Measurements from ENCODE around the gene MACROD2.

Gene MACROD2

DNA sequence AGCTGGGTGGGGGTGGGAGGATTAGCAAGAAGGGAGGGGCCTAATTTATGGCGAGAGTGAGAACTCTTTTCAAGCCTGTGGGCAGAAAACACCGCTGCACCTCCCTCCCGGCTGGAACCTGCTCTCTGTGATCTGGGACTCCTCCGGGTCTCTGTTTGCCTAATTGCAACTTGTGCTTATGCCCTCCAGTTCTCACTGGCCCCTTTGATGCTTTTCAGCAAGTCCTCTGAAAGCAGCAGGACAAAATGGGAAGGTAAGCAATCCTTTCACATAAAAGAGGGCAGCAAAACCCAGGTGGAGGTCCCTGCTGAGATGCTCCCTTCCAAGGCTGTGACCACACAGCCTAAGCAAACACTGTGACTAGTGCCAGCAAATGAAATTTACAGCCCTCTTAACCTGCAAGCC is 865.1 kb downstream of the MACROD2 start (continued):
- TF ChIP-seq ZNF292 (tag by site-specific recombination; IDR thresholded peaks at IDR 0.05; ENCODE audit: borderline replicate concordance, low read depth) = no peak
- TF ChIP-seq ZNF248 (tag by site-specific recombination; IDR thresholded peaks at IDR 0.05) = no peak
- peak; percentile 87 for TF ChIP-seq ZIC2 (tag by site-specific recombination; IDR thresholded peaks at IDR 0.05)
- no peak for TF ChIP-seq MEIS1 (CRISPR knock-in tag; IDR thresholded peaks at IDR 0.05; ENCODE audit: borderline replicate concordance)
- TF ChIP-seq ZNF211 (tag by site-specific recombination; IDR thresholded peaks at IDR 0.05; ENCODE audit: low read depth) = no peak
- TF ChIP-seq, protein P1, sequence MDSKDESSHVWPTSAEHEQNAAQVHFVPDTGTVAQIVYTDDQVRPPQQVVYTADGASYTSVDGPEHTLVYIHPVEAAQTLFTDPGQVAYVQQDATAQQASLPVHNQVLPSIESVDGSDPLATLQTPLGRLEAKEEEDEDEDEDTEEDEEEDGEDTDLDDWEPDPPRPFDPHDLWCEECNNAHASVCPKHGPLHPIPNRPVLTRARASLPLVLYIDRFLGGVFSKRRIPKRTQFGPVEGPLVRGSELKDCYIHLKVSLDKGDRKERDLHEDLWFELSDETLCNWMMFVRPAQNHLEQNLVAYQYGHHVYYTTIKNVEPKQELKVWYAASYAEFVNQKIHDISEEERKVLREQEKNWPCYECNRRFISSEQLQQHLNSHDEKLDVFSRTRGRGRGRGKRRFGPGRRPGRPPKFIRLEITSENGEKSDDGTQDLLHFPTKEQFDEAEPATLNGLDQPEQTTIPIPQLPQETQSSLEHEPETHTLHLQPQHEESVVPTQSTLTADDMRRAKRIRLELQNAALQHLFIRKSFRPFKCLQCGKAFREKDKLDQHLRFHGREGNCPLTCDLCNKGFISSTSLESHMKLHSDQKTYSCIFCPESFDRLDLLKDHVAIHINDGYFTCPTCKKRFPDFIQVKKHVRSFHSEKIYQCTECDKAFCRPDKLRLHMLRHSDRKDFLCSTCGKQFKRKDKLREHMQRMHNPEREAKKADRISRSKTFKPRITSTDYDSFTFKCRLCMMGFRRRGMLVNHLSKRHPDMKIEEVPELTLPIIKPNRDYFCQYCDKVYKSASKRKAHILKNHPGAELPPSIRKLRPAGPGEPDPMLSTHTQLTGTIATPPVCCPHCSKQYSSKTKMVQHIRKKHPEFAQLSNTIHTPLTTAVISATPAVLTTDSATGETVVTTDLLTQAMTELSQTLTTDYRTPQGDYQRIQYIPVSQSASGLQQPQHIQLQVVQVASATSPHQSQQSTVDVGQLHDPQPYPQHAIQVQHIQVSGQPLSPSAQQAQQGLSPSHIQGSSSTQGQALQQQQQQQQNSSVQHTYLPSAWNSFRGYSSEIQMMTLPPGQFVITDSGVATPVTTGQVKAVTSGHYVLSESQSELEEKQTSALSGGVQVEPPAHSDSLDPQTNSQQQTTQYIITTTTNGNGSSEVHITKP (tag by site-specific recombination; IDR thresholded peaks at IDR 0.05) = peak; percentile 64
- no peak for TF ChIP-seq ZNF837 (tag by site-specific recombination; IDR thresholded peaks at IDR 0.05)
- TF ChIP-seq, protein P2, sequence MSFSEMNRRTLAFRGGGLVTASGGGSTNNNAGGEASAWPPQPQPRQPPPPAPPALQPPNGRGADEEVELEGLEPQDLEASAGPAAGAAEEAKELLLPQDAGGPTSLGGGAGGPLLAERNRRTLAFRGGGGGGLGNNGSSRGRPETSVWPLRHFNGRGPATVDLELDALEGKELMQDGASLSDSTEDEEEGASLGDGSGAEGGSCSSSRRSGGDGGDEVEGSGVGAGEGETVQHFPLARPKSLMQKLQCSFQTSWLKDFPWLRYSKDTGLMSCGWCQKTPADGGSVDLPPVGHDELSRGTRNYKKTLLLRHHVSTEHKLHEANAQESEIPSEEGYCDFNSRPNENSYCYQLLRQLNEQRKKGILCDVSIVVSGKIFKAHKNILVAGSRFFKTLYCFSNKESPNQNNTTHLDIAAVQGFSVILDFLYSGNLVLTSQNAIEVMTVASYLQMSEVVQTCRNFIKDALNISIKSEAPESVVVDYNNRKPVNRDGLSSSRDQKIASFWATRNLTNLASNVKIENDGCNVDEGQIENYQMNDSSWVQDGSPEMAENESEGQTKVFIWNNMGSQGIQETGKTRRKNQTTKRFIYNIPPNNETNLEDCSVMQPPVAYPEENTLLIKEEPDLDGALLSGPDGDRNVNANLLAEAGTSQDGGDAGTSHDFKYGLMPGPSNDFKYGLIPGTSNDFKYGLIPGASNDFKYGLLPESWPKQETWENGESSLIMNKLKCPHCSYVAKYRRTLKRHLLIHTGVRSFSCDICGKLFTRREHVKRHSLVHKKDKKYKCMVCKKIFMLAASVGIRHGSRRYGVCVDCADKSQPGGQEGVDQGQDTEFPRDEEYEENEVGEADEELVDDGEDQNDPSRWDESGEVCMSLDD (tag by site-specific recombination; IDR thresholded peaks at IDR 0.05) = no peak
- no peak for TF ChIP-seq ZNF624 (tag by site-specific recombination; IDR thresholded peaks at IDR 0.05)
- TF ChIP-seq, protein P3, sequence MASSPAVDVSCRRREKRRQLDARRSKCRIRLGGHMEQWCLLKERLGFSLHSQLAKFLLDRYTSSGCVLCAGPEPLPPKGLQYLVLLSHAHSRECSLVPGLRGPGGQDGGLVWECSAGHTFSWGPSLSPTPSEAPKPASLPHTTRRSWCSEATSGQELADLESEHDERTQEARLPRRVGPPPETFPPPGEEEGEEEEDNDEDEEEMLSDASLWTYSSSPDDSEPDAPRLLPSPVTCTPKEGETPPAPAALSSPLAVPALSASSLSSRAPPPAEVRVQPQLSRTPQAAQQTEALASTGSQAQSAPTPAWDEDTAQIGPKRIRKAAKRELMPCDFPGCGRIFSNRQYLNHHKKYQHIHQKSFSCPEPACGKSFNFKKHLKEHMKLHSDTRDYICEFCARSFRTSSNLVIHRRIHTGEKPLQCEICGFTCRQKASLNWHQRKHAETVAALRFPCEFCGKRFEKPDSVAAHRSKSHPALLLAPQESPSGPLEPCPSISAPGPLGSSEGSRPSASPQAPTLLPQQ (tag by site-specific recombination; IDR thresholded peaks at IDR 0.05) = no peak
- TF ChIP-seq ZBTB1 (tag by site-specific recombination; IDR thresholded peaks at IDR 0.05) = no peak
- no peak for TF ChIP-seq ZBTB20 (tag by site-specific recombination; IDR thresholded peaks at IDR 0.05)
- no peak for TF ChIP-seq ZNF394 (tag by site-specific recombination; IDR thresholded peaks at IDR 0.05; ENCODE audit: borderline replicate concordance)

DNA sequence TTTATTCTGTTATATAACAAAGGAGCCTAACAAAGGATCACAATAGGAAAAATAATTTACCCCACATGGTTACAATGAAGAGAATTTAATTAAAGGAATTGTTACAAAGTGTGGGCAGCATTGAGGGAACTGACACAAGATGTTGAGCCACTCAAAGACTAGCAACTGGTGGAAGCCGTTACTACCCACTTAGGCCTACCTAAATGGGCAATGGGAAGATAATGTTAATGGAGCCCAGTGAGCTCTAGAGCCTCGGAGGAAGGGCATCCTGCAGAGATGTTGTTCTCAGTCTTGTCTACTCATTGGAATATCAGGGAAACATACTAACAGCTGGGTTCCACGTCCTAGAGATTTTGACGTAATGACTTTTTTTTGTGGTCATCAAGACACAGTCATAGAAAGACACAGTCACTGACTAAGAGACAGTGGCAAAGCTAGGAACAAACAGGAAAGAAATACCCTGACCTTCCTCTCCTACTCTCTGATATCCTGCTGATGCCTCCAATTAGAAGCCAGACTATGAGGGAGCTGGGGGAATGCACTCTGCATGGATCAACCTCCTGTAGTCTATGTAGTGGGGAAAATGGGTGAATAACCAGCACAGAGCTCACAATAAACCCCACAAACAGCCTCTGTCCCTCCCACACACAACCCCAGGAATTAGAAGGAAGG is 865.8 kb downstream of the MACROD2 start:
- no peaks in the 10 kb centered on the region for H3K36me3 ChIP-seq (ENCODE audit: control insufficient read depth in 2 of 2, insufficient read depth in 1 of 2, low read length in 2 of 2)
- ChIA-PET POLR2A (no interaction called here), CTCF (no interaction called here)
- no peaks in the 10 kb centered on the region for H3K9me3 ChIP-seq (ENCODE audit: control insufficient read depth, insufficient read depth, low read depth, low read length)
- no peak overlapping the region for H3K4me3 ChIP-seq (ENCODE audit: low read depth, low read length)
- no peak for TF ChIP-seq ZNF654 (tag by site-specific recombination; IDR thresholded peaks at IDR 0.05; ENCODE audit: low read depth)
- TF ChIP-seq SCRT2 (tag by site-specific recombination; IDR thresholded peaks at IDR 0.05) = 0 out of 2 replicates have a peak, but pooled peaks have one; percentile 22
- TF ChIP-seq, protein P4, sequence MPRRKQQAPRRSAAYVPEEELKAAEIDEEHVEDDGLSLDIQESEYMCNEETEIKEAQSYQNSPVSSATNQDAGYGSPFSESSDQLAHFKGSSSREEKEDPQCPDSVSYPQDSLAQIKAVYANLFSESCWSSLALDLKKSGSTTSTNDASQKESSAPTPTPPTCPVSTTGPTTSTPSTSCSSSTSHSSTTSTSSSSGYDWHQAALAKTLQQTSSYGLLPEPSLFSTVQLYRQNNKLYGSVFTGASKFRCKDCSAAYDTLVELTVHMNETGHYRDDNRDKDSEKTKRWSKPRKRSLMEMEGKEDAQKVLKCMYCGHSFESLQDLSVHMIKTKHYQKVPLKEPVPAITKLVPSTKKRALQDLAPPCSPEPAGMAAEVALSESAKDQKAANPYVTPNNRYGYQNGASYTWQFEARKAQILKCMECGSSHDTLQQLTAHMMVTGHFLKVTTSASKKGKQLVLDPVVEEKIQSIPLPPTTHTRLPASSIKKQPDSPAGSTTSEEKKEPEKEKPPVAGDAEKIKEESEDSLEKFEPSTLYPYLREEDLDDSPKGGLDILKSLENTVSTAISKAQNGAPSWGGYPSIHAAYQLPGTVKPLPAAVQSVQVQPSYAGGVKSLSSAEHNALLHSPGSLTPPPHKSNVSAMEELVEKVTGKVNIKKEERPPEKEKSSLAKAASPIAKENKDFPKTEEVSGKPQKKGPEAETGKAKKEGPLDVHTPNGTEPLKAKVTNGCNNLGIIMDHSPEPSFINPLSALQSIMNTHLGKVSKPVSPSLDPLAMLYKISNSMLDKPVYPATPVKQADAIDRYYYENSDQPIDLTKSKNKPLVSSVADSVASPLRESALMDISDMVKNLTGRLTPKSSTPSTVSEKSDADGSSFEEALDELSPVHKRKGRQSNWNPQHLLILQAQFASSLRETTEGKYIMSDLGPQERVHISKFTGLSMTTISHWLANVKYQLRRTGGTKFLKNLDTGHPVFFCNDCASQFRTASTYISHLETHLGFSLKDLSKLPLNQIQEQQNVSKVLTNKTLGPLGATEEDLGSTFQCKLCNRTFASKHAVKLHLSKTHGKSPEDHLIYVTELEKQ (tag by site-specific recombination; IDR thresholded peaks at IDR 0.05; ENCODE audit: borderline replicate concordance) = no peak
- TF ChIP-seq ZNF24 (tag by site-specific recombination; IDR thresholded peaks at IDR 0.05) = no peak
- TF ChIP-seq ZNF132 (tag by site-specific recombination; IDR thresholded peaks at IDR 0.05; ENCODE audit: borderline replicate concordance) = no peak
- TF ChIP-seq HOXD13 (CRISPR knock-in tag; IDR thresholded peaks at IDR 0.05; ENCODE audit: borderline replicate concordance) = no peak
- peak overlapping the region; percentile 71; the same call in 1 of the 2 replicates for H3K27ac ChIP-seq (ENCODE audit: extremely low read depth, low read depth, low read length)
- peaks cover 12% of the 10 kb centered on the region for H3K4me1 ChIP-seq (ENCODE audit: control insufficient read depth, insufficient read depth, low read length)
